CD4-positive, CD25-positive, alpha-beta regulatory T cell (primary cell): ENCODE results near the gene ERCC5. TPM values are rescaled to one million over a fixed set of nuclear protein-coding genes. Genes with fewer than 3 reads are reported as not detected.

Source experiments
- ATAC-seq, 2 donors: fragments of 150-1000 bp; cut with Tn5 transposase; one replicate each; pipeline ENCODE4 v1.10.0; 2021; ENCODE audit warnings: low read depth in 2 of 2, moderate number of reproducible peaks in 2 of 2, moderate library complexity in 1 of 2
- DNase-seq, 3 donors: peaks; one replicate each; pipeline versions ENCODE4 v3.0.0 to v3.0.0-alpha.2; 2012 to 2022; ENCODE audit warnings: mixed read lengths in 1 of 3
- H3K27ac ChIP-seq: one replicate; pipeline ENCODE4 v1.7.0; 2013; ENCODE audit warnings: mild to moderate bottlenecking, low read length; ENCODE audit not compliant: insufficient read depth, poor library complexity, severe bottlenecking
- H3K27me3 ChIP-seq: one replicate; pipeline ENCODE4 v1.7.0; 2013; ENCODE audit warnings: low read length; ENCODE audit not compliant: control insufficient read depth, insufficient read depth
- H3K36me3 ChIP-seq: one replicate; pipeline ENCODE4 v1.7.0; 2013; ENCODE audit warnings: mild to moderate bottlenecking, low read length, moderate library complexity; ENCODE audit not compliant: control insufficient read depth, insufficient read depth
- H3K4me1 ChIP-seq: 2 replicates; pipeline ENCODE4 v1.7.0; 2013; ENCODE audit warnings: mild to moderate bottlenecking, low read length; ENCODE audit not compliant: insufficient read depth, control insufficient read depth, poor library complexity, severe bottlenecking
- H3K4me3 ChIP-seq: one replicate; pipeline ENCODE4 v1.7.0; 2013; ENCODE audit warnings: low read depth, mild to moderate bottlenecking, low read length, moderate library complexity
- H3K9me3 ChIP-seq, 2 experiments: 1 replicate in 1 of 2; 2 replicates in 1 of 2; pipeline ENCODE4 v1.7.0; 2013; ENCODE audit warnings: low read length in 2 of 2, mild to moderate bottlenecking in 1 of 2, moderate library complexity in 1 of 2; ENCODE audit not compliant: control insufficient read depth in 2 of 2
- H3K27ac Mint-ChIP-seq, 3 donors: one replicate each; pipeline ENCODE4 v1.8.0; 2020 to 2022; ENCODE audit warnings: mild to moderate bottlenecking in 3 of 3, mixed read lengths in 3 of 3, moderate library complexity in 2 of 3
- H3K27me3 Mint-ChIP-seq: one replicate; pipeline ENCODE4 v1.8.0; 2022; ENCODE audit warnings: mild to moderate bottlenecking, mixed read lengths
- H3K36me3 Mint-ChIP-seq: one replicate; pipeline ENCODE4 v1.8.0; 2020; ENCODE audit warnings: mixed read lengths
- H3K4me1 Mint-ChIP-seq, 4 donors: one replicate each; pipeline ENCODE4 v1.8.0; 2020 to 2022; ENCODE audit warnings: mixed read lengths in 4 of 4, mild to moderate bottlenecking in 1 of 4
- H3K4me3 Mint-ChIP-seq, 4 donors: one replicate each; pipeline ENCODE4 v1.8.0; 2020 to 2022; ENCODE audit warnings: mild to moderate bottlenecking in 4 of 4, mixed read lengths in 4 of 4, moderate library complexity in 3 of 4
- H3K9me3 Mint-ChIP-seq, 7 donors: one replicate each; pipeline ENCODE4 v1.8.0; 2020 to 2022; ENCODE audit warnings: mixed read lengths in 7 of 7, mild to moderate bottlenecking in 3 of 7, moderate library complexity in 2 of 7
- polyA plus RNA-seq, 4 donors: library from polyadenylated mRNA; unstranded; fragments of 300-500 nt; fragmentation: Illumina TruSeq; gene quantifications; one replicate each; pipeline ENCODE4 v1.2.3, GENCODE V29; 2021
- total RNA-seq: library from RNA; stranded (reverse); gene quantifications from one replicate; pipeline ENCODE4 v1.2.3, GENCODE V29; 2022

Gene ERCC5
- total and polyA plus RNA-seq, 5 donors from 2014 or later, result 44.3 to 104 (median 52.4) TPM

DNA sequence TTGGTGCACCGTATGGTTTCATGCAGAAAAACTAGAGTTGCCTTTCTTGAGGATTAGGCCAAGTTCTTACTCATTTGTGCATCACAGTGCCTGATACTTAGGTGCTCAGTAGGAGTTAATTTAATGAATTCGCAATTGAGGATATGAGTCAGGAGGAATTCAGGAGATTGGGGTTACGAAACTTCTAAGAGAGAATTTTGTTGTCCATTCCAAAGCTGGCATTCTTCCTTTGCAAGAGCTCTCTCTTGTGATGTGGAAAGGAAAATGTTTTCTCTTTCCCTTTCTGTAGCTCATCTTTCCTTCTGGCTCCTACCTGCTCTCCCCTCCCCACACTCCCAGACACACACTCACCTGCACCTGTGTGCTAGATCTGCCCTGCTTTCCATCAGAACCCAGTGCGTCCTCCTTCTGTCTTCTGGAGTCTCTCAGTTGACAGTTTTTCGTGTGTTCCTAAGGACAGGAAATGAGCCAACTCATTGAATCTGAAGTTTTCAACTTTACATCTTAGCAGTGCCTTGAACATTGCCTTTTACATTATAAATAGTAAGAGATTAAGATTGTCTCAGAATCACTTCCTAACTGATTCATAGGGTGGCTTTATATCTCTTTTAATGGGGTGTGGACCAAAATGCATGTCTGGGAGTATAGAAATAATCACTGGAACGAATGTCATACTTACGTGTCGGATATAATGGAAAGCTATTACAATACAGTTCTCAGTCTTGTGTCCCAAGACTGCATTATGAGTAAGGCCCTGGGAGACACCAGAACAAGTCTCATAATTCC lies 19.7 kb upstream of the ERCC5 start:
- H3K27me3 Mint-ChIP-seq, result no peaks in the 10 kb centered on the region
- peaks cover 12% of the 10 kb centered on the region for H3K36me3 ChIP-seq
- H3K9me3 ChIP-seq, result no peaks in the 10 kb centered on the region
- H3K36me3 Mint-ChIP-seq, result peaks cover 15% of the 10 kb centered on the region
- H3K9me3 Mint-ChIP-seq, result no peaks in the 10 kb centered on the region
- H3K27me3 ChIP-seq, result no peaks in the 10 kb centered on the region
- ATAC-seq (no peak), DNase-seq (no peak)
- H3K4me3 Mint-ChIP-seq, result no peak overlapping the region
- H3K27ac ChIP-seq, result no peak overlapping the region
- H3K4me1 ChIP-seq, result no peaks in the 10 kb centered on the region
- no peaks in the 10 kb centered on the region for H3K4me1 Mint-ChIP-seq
- no peak overlapping the region for H3K27ac Mint-ChIP-seq
- H3K4me3 ChIP-seq, result no peak overlapping the region

- Histone ChIP-seq H3K4me3 (no peak overlapping the region), H3K36me3 (no peaks in the 10 kb centered on the region), H3K9me3 (no peaks in the 10 kb centered on the region), H3K4me1 (no peaks in the 10 kb centered on the region), H3K27me3 (no peaks in the 10 kb centered on the region), H3K27ac (no peak overlapping the region)
- Mint-ChIP-seq H3K4me1 (no peaks in the 10 kb centered on the region), H3K4me3 (no peak overlapping the region), H3K27ac (no peak overlapping the region), H3K27me3 (no peaks in the 10 kb centered on the region), H3K36me3 (peaks cover 16% of the 10 kb centered on the region), H3K9me3 (no peaks in the 10 kb centered on the region)
- no peak for DNase-seq
- no peak for ATAC-seq
Observed at GRCh38 chr13:102830646-102831045, 15.2 kb upstream of the ERCC5 start.

GRCh38 chr13:102836471-102836870 lies 9.4 kb upstream of the ERCC5 start:
- Histone ChIP-seq H3K27ac (no peak overlapping the region), H3K9me3 (no peaks in the 10 kb centered on the region), H3K27me3 (no peaks in the 10 kb centered on the region), H3K36me3 (no peaks in the 10 kb centered on the region), H3K4me3 (no peak overlapping the region), H3K4me1 (no peaks in the 10 kb centered on the region)
- Mint-ChIP-seq H3K4me3 (no peak overlapping the region), H3K27ac (no peak overlapping the region), H3K4me1 (no peaks in the 10 kb centered on the region), H3K36me3 (peaks cover 29% of the 10 kb centered on the region), H3K9me3 (no peaks in the 10 kb centered on the region), H3K27me3 (no peaks in the 10 kb centered on the region)
- ATAC-seq, result no peak
- DNase-seq, result no peak

- peaks cover 25% of the 10 kb centered on the region for H3K36me3 Mint-ChIP-seq
- H3K36me3 ChIP-seq, result no peaks in the 10 kb centered on the region
- no peaks in the 10 kb centered on the region for H3K9me3 ChIP-seq
- ATAC-seq (no peak), DNase-seq (no peak)
- H3K4me3 ChIP-seq, result no peak overlapping the region
- H3K4me1 ChIP-seq, result no peaks in the 10 kb centered on the region
- no peak overlapping the region for H3K27ac Mint-ChIP-seq
- H3K4me3 Mint-ChIP-seq, result no peak overlapping the region
- H3K27me3 Mint-ChIP-seq, result no peaks in the 10 kb centered on the region
- no peaks in the 10 kb centered on the region for H3K27me3 ChIP-seq
- H3K9me3 Mint-ChIP-seq, result no peaks in the 10 kb centered on the region
- no peaks in the 10 kb centered on the region for H3K4me1 Mint-ChIP-seq
- H3K27ac ChIP-seq, result no peak overlapping the region
Observed at GRCh38 chr13:102838273-102838672, 7.6 kb upstream of the ERCC5 start.

GRCh38 chr13:102838982-102839381 lies 6.8 kb upstream of the ERCC5 start:
- H3K4me1 ChIP-seq, result no peaks in the 10 kb centered on the region
- H3K27me3 ChIP-seq, result no peaks in the 10 kb centered on the region
- H3K27ac ChIP-seq, result no peak overlapping the region
- no peak for ATAC-seq
- no peaks in the 10 kb centered on the region for H3K9me3 ChIP-seq
- H3K9me3 Mint-ChIP-seq, result no peaks in the 10 kb centered on the region
- H3K36me3 Mint-ChIP-seq, result peaks cover 25% of the 10 kb centered on the region
- no peaks in the 10 kb centered on the region for H3K36me3 ChIP-seq
- DNase-seq, result no peak
- H3K4me3 Mint-ChIP-seq, result no peak overlapping the region
- no peaks in the 10 kb centered on the region for H3K27me3 Mint-ChIP-seq
- H3K4me1 Mint-ChIP-seq, result peaks cover 0 to 7% (median 0%) of the 10 kb centered on the region in 4 donors
- no peak overlapping the region for H3K27ac Mint-ChIP-seq
- no peak overlapping the region for H3K4me3 ChIP-seq

- Histone ChIP-seq H3K9me3 (no peaks in the 10 kb centered on the region), H3K4me3 (no peak overlapping the region), H3K27me3 (no peaks in the 10 kb centered on the region), H3K4me1 (no peaks in the 10 kb centered on the region), H3K27ac (no peak overlapping the region), H3K36me3 (no peaks in the 10 kb centered on the region)
- no peaks in the 10 kb centered on the region for H3K27me3 Mint-ChIP-seq
- peaks cover 22% of the 10 kb centered on the region for H3K36me3 Mint-ChIP-seq
- H3K9me3 Mint-ChIP-seq, result no peaks in the 10 kb centered on the region
- ATAC-seq (no peak), DNase-seq (no peak)
- H3K4me3 Mint-ChIP-seq, result no peak overlapping the region
- H3K4me1 Mint-ChIP-seq, result peaks cover 0 to 9% (median under 1%) of the 10 kb centered on the region in 4 donors
- H3K27ac Mint-ChIP-seq, result no peak overlapping the region
Observed at GRCh38 chr13:102839462-102839861, 6.4 kb upstream of the ERCC5 start.

DNA sequence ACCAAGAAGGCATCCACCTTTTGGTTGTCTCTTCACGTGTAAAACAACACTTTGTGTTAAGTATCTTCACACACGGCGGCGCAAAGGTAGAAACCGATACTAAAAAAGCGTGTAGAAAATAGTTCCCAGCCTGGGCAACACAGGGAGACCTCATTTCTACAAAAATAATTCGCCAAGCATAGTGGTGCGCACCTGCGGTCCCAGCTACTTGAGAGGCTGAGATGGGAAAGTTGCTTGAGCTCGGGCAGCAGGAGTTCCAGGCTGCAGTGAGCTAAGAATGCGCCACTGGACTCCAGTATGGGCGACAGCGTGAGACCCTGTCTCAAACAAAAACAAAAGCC lies 573 bp upstream of the ERCC5 start:
- Mint-ChIP-seq H3K9me3 (no peaks in the 10 kb centered on the region), H3K4me3 (peak overlapping the region; percentile 96 to 100 (median 99)), H3K27me3 (peaks cover 7% of the 10 kb centered on the region), H3K4me1 (peaks cover 21 to 46% (median 35%) of the 10 kb centered on the region in 4 donors), H3K27ac (peak overlapping the region; percentile 99 to 100 (median 100)), H3K36me3 (peaks cover 3% of the 10 kb centered on the region)
- Histone ChIP-seq H3K27me3 (no peaks in the 10 kb centered on the region), H3K9me3 (no peaks in the 10 kb centered on the region), H3K4me1 (peaks cover 40% of the 10 kb centered on the region), H3K36me3 (peaks cover 5% of the 10 kb centered on the region), H3K4me3 (peak overlapping the region; percentile 99), H3K27ac (peak overlapping the region; percentile 98)
- DNase-seq (no peak), ATAC-seq (peak; percentile 6 to 7)
